Neuronal stem cell (in vitro differentiated cells): ENCODE data around the gene EVL.

ENCODE experiments used
- DNase-seq: peaks from one replicate; pipeline ENCODE4 v3.0.0-alpha.2; 2013; ENCODE audit warnings: low spot score
- H2AFZ ChIP-seq: one replicate; pipeline ENCODE4 v1.6.1; 2013; ENCODE audit warnings: mild to moderate bottlenecking, low read length, inconsistent platforms
- H2AK5ac ChIP-seq: 2 replicates; pipeline ENCODE4 v1.6.1; 2013; ENCODE audit warnings: low read depth, mild to moderate bottlenecking, inconsistent platforms, low read length, moderate library complexity, mixed read lengths
- H2BK120ac ChIP-seq: 2 replicates; pipeline ENCODE4 v1.6.1; 2013; ENCODE audit warnings: low read depth, mild to moderate bottlenecking, inconsistent platforms, low read length, moderate library complexity, mixed read lengths
- H2BK12ac ChIP-seq: one replicate; pipeline ENCODE4 v1.6.1; 2013; ENCODE audit warnings: low read length, inconsistent platforms
- H2BK15ac ChIP-seq: 2 replicates; pipeline ENCODE4 v1.6.1; 2013; ENCODE audit warnings: mild to moderate bottlenecking, low read length, inconsistent platforms, mixed read lengths
- H2BK5ac ChIP-seq: one replicate; pipeline ENCODE4 v1.6.1; 2013; ENCODE audit warnings: inconsistent platforms, mild to moderate bottlenecking, low read length, moderate library complexity
- H3K14ac ChIP-seq: one replicate; pipeline ENCODE4 v1.6.1; 2013; ENCODE audit warnings: low read length, inconsistent platforms
- H3K18ac ChIP-seq: 2 replicates; pipeline ENCODE4 v1.6.1; 2013; ENCODE audit warnings: low read length, inconsistent platforms
- H3K23ac ChIP-seq: 2 replicates; pipeline ENCODE4 v1.6.1; 2013; ENCODE audit warnings: low read depth, mild to moderate bottlenecking, mixed read lengths, low read length, inconsistent platforms; ENCODE audit not compliant: poor library complexity
- H3K27ac ChIP-seq: replicated peaks from 3 replicates; pipeline ENCODE4 v1.5.1; 2013; ENCODE audit warnings: low read length, inconsistent platforms
- H3K27me3 ChIP-seq, 3 experiments: 2 replicates each; pipeline ENCODE4 v1.6.1; 2013; ENCODE audit warnings: low read length in 3 of 3, mild to moderate bottlenecking in 2 of 3, inconsistent platforms in 1 of 3, low read depth in 1 of 3, mixed read lengths in 1 of 3, moderate library complexity in 1 of 3; ENCODE audit not compliant: control insufficient read depth in 3 of 3, insufficient read depth in 3 of 3
- H3K36me3 ChIP-seq, 2 donors: replicated peaks in 1 of 2; 2 replicates each; pipeline ENCODE4 v1.6.1; 2013; ENCODE audit warnings: low read length in 2 of 2; ENCODE audit not compliant: control insufficient read depth in 2 of 2, insufficient read depth in 2 of 2
- H3K4ac ChIP-seq: 2 replicates; pipeline ENCODE4 v1.6.1; 2013; ENCODE audit warnings: inconsistent platforms, mild to moderate bottlenecking, low read length, moderate library complexity
- H3K4me1 ChIP-seq, 2 donors: 1 replicate in 1 of 2; 2 replicates in 1 of 2; pipeline ENCODE4 v1.6.1; 2013; ENCODE audit warnings: low read length in 2 of 2, low read depth in 1 of 2; ENCODE audit not compliant: control insufficient read depth in 2 of 2, insufficient read depth in 1 of 2
- H3K4me2 ChIP-seq: one replicate; pipeline ENCODE4 v1.6.1; 2013; ENCODE audit warnings: mild to moderate bottlenecking, low read length, inconsistent platforms; ENCODE audit not compliant: insufficient read depth, poor library complexity, severe bottlenecking
- H3K4me3 ChIP-seq, 2 donors: 2 replicates each; pipeline ENCODE4 v1.5.1; 2013; ENCODE audit warnings: low read length in 2 of 2, mild to moderate bottlenecking in 2 of 2, inconsistent platforms in 1 of 2, moderate library complexity in 1 of 2
- H3K79me1 ChIP-seq: one replicate; pipeline ENCODE4 v1.6.1; 2013; ENCODE audit warnings: low read depth, mild to moderate bottlenecking, inconsistent platforms, low read length, moderate library complexity
- H3K9ac ChIP-seq: one replicate; pipeline ENCODE4 v1.6.1; 2013; ENCODE audit warnings: mild to moderate bottlenecking, low read depth, low read length, inconsistent platforms; ENCODE audit not compliant: poor library complexity
- H3K9me3 ChIP-seq, 2 donors: replicated peaks in 1 of 2; 2 replicates each; pipeline versions ENCODE3 to v1.6.1; 2013; ENCODE audit warnings: low read length in 2 of 2, mild to moderate bottlenecking in 2 of 2, inconsistent platforms in 1 of 2, low read depth in 1 of 2, mixed read lengths in 1 of 2, moderate library complexity in 1 of 2; ENCODE audit not compliant: control insufficient read depth in 2 of 2, insufficient read depth in 1 of 2
- H4K8ac ChIP-seq: one replicate; pipeline ENCODE4 v1.6.1; 2013; ENCODE audit warnings: low read depth, mild to moderate bottlenecking, inconsistent platforms, low read length, moderate library complexity
- H4K91ac ChIP-seq: one replicate; pipeline ENCODE4 v1.6.1; 2013; ENCODE audit warnings: low read length, low read depth, mild to moderate bottlenecking, inconsistent platforms; ENCODE audit not compliant: poor library complexity
- WGBS, 2 donors: extraction: QIAGEN DNeasy Blood & Tissue Kit; methylation state at CpG; one replicate each; pipeline ENCODE4 v1.1.7; 2013; ENCODE audit warnings: missing lambda C conversion rate in 2 of 2, mixed read lengths in 1 of 2; ENCODE audit not compliant: insufficient read length in 2 of 2, insufficient replicate concordance in 1 of 2; ENCODE audit errors: extremely low coverage in 2 of 2; 5-methylcytosine and 5-hydroxymethylcytosine counted together

EVL gene

DNA sequence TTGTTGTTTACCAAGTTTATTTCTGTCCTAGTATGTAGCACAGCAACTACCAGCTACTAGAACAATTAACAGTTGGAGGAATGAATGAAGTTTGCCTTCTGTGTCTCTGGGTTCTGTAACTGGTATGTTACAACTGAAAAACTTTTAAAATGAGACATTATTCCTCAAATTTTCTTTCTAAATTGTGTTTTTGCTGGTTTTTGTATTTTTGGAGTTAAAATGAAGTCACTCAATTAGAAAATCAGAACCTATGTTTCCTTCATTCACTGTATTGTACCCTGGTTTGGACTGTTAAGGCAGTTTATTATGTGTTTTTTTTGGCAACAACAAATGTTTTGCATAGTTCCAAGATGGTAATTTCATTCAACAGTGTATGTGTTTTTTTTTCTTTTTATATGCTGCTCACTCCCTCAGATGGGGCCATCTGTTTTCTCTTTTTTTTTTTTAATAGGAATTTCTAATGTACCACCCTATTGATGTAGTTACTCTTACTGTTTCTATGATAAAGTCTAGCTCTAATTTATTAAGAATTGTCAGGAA is 30.2 kb upstream of the EVL start:
- Histone ChIP-seq H3K79me1 (no peaks in the 10 kb centered on the region), H3K27me3 (no peaks in the 10 kb centered on the region), H3K4me3 (no peak overlapping the region), H4K8ac (no peak overlapping the region), H3K18ac (no peak overlapping the region), H4K91ac (no peak overlapping the region), H3K4me2 (no peak overlapping the region), H3K9ac (no peak overlapping the region), H2BK5ac (no peak overlapping the region), H2BK12ac (no peak overlapping the region), H3K9me3 (no peaks in the 10 kb centered on the region), H2BK15ac (no peak overlapping the region), H3K4me1 (peaks cover 0 to 4% of the 10 kb centered on the region in 2 donors), H3K27ac (no peak overlapping the region), H3K23ac (no peak overlapping the region), H3K36me3 (peaks cover 0 to 5% of the 10 kb centered on the region in 2 donors), H2AFZ (no peak overlapping the region), H3K14ac (no peak overlapping the region), H3K4ac (no peak overlapping the region), H2AK5ac (no peak overlapping the region), H2BK120ac (no peak overlapping the region)
- DNase-seq = no peak

DNA sequence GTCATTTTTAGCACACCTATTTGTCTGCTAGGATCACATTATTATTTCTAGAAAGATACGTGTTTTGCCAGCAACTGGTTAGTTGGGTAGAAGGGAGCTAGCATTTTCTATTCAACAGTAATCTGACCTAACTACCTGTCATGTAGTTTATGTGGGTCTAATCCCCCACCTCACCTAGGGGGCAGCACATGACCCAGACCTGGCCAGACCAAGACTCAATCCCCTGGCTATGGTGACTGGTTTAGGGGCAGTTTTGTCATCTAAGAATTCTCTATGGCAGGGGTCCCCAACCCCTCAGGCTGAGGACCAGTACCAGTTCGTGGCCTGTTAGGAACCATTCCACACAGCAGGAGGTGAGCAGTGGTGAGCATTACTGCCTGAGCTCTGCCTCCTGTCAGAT is 29.5 kb upstream of the EVL start:
- H3K4me3 ChIP-seq = no peak overlapping the region
- H3K18ac ChIP-seq = no peak overlapping the region
- no peak overlapping the region for H4K8ac ChIP-seq
- no peak overlapping the region for H2AFZ ChIP-seq
- H3K79me1 ChIP-seq = no peaks in the 10 kb centered on the region
- H2BK5ac ChIP-seq = no peak overlapping the region
- H3K27ac ChIP-seq = no peak overlapping the region
- no peak for DNase-seq
- no peak overlapping the region for H3K4ac ChIP-seq
- no peak overlapping the region for H2BK15ac ChIP-seq
- peaks cover 0 to 4% of the 10 kb centered on the region in 2 donors for H3K4me1 ChIP-seq
- H3K9me3 ChIP-seq = no peaks in the 10 kb centered on the region
- H3K4me2 ChIP-seq = no peak overlapping the region
- H3K14ac ChIP-seq = no peak overlapping the region
- H2BK12ac ChIP-seq = no peak overlapping the region
- WGBS, 2 donors = no CpG with 5 or more reads among the region's 2 CpGs
- H2BK120ac ChIP-seq = no peak overlapping the region
- no peak overlapping the region for H2AK5ac ChIP-seq
- H3K27me3 ChIP-seq = no peaks in the 10 kb centered on the region
- H3K9ac ChIP-seq = no peak overlapping the region
- H4K91ac ChIP-seq = no peak overlapping the region
- peaks cover 0 to 4% of the 10 kb centered on the region in 2 donors for H3K36me3 ChIP-seq
- no peak overlapping the region for H3K23ac ChIP-seq

DNA sequence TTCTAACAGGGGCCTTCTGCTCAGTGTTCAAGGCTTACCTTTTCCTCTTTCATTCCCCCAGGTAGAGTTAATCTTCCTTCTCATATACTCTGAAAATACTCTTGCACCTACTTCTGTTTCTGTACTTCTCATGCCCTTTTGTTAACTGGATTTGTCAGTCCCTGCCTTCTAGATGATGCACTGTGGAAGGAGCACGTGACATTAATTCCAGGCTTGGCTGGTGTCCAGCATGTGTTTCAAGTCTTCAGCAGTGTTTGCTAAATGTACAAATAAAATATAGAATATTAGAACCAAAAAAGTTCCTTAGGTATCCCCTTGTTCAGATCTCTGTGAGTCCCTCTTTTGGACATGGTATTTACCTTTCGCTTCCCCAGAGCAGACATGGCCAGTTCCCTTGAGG is 27.9 kb upstream of the EVL start:
- H3K9ac ChIP-seq = no peak overlapping the region
- no peak overlapping the region for H4K8ac ChIP-seq
- H3K79me1 ChIP-seq = no peaks in the 10 kb centered on the region
- H3K4me3 ChIP-seq = no peak overlapping the region
- no peak overlapping the region for H2AFZ ChIP-seq
- H3K27ac ChIP-seq = no peak overlapping the region
- H2AK5ac ChIP-seq = no peak overlapping the region
- no peak overlapping the region for H3K14ac ChIP-seq
- H3K36me3 ChIP-seq = no peaks in the 10 kb centered on the region
- no peak overlapping the region for H2BK15ac ChIP-seq
- no peak for DNase-seq
- H3K27me3 ChIP-seq = no peaks in the 10 kb centered on the region
- H3K23ac ChIP-seq = no peak overlapping the region
- H2BK120ac ChIP-seq = no peak overlapping the region
- no peak overlapping the region for H3K4me2 ChIP-seq
- no peak overlapping the region for H4K91ac ChIP-seq
- H3K9me3 ChIP-seq = no peaks in the 10 kb centered on the region
- no peak overlapping the region for H2BK5ac ChIP-seq
- peaks cover 0 to 4% of the 10 kb centered on the region in 2 donors for H3K4me1 ChIP-seq
- no peak overlapping the region for H2BK12ac ChIP-seq
- WGBS, 2 donors = no CpG with 5 or more reads among the region's 2 CpGs
- no peak overlapping the region for H3K18ac ChIP-seq
- no peak overlapping the region for H3K4ac ChIP-seq

DNA sequence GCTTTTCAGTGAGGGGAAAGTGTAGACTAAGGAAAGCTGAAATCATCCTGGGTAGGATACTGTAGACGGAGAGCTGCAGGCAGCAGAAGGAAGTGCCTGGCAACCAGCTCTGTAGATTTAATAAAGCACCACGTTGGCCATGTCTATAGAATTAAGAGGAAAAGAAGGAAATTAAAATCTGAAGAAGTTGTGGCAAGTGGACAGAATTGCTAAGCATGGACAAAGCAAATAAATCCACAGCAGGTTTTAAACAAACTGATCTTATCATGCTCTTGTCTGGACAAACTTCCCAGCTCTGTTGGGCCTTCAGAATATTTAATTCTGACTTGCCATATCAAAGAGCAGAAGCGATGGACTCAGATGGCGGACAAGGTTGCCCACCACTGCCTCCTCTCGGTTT is 27.2 kb upstream of the EVL start:
- no peak overlapping the region for H3K18ac ChIP-seq
- no peak overlapping the region for H2BK5ac ChIP-seq
- no peaks in the 10 kb centered on the region for H3K79me1 ChIP-seq
- no peak overlapping the region for H3K4me2 ChIP-seq
- no peak overlapping the region for H3K4me3 ChIP-seq
- H3K36me3 ChIP-seq = no peaks in the 10 kb centered on the region
- no peak overlapping the region for H4K8ac ChIP-seq
- H3K4ac ChIP-seq = no peak overlapping the region
- H3K9ac ChIP-seq = no peak overlapping the region
- no peak overlapping the region for H3K14ac ChIP-seq
- H3K23ac ChIP-seq = no peak overlapping the region
- no peak overlapping the region for H2BK12ac ChIP-seq
- no peak for DNase-seq
- no peak overlapping the region for H2AFZ ChIP-seq
- WGBS, 2 donors = no CpG with 5 or more reads among the region's 5 CpGs
- H3K27me3 ChIP-seq = no peaks in the 10 kb centered on the region
- H3K9me3 ChIP-seq = no peaks in the 10 kb centered on the region
- H3K27ac ChIP-seq = no peak overlapping the region
- peaks cover 0 to 4% of the 10 kb centered on the region in 2 donors for H3K4me1 ChIP-seq
- no peak overlapping the region for H4K91ac ChIP-seq
- H2AK5ac ChIP-seq = no peak overlapping the region
- H2BK120ac ChIP-seq = no peak overlapping the region
- no peak overlapping the region for H2BK15ac ChIP-seq
